GM04503 (cell line): Measurements from ENCODE around the gene PGAP1.
A peak's percentile ranks its signal among the peaks of the same experiment; 100 is the strongest.

ENCODE experiments used
- DNase-seq: peaks from one replicate; pipeline ENCODE4 v3.0.0-alpha.2; 2012; ENCODE audit warnings: low read depth

Gene PGAP1

GRCh38 chr2:196926562-196927375 lies at the start of gene PGAP1:
Gene PGAP1, minus strand, starts transcription at chr2:196926707. Its CDS starts 91 bp downstream, at chr2:196926616.
- peak; percentile 44 for DNase-seq

- no peak for DNase-seq
Measured at GRCh38 chr2:196974970-196975369, 48.5 kb upstream of the PGAP1 start.

GRCh38 chr2:196971574-196972279 lies 45.2 kb upstream of the PGAP1 start:
- DNase-seq: no peak

- DNase-seq: no peak
Measured at GRCh38 chr2:196970099-196970498, 43.6 kb upstream of the PGAP1 start.

- DNase-seq: no peak
Measured at GRCh38 chr2:196968516-196968915, 42.0 kb upstream of the PGAP1 start.

GRCh38 chr2:196967775-196968174 lies 41.3 kb upstream of the PGAP1 start:
- DNase-seq: no peak

GRCh38 chr2:196967116-196967515 lies 40.6 kb upstream of the PGAP1 start:
- DNase-seq: no peak

GRCh38 chr2:196966061-196966460 lies 39.6 kb upstream of the PGAP1 start:
- no peak for DNase-seq

- DNase-seq: no peak
Measured at GRCh38 chr2:196965651-196966050, 39.1 kb upstream of the PGAP1 start.

GRCh38 chr2:196963961-196964360 lies 37.5 kb upstream of the PGAP1 start:
- no peak for DNase-seq

GRCh38 chr2:196963043-196963442 lies 36.5 kb upstream of the PGAP1 start:
- DNase-seq: no peak

- DNase-seq: no peak
Measured at GRCh38 chr2:196962325-196962724, 35.8 kb upstream of the PGAP1 start.

- no peak for DNase-seq
Measured at GRCh38 chr2:196961889-196962288, 35.4 kb upstream of the PGAP1 start.

GRCh38 chr2:196959734-196960338 lies 33.3 kb upstream of the PGAP1 start:
- DNase-seq: no peak

- no peak for DNase-seq
Measured at GRCh38 chr2:196959281-196959680, 32.8 kb upstream of the PGAP1 start.

GRCh38 chr2:196957881-196958525 lies 31.5 kb upstream of the PGAP1 start:
- DNase-seq: no peak

- no peak for DNase-seq
Measured at GRCh38 chr2:196957442-196957841, 30.9 kb upstream of the PGAP1 start.

GRCh38 chr2:196956069-196956468 lies 29.6 kb upstream of the PGAP1 start:
- no peak for DNase-seq

- no peak for DNase-seq
Measured at GRCh38 chr2:196955036-196955435, 28.5 kb upstream of the PGAP1 start.

GRCh38 chr2:196954001-196954400 lies 27.5 kb upstream of the PGAP1 start:
- no peak for DNase-seq

- DNase-seq: no peak
Measured at GRCh38 chr2:196952936-196953335, 26.4 kb upstream of the PGAP1 start.

GRCh38 chr2:196951973-196952372 lies 25.5 kb upstream of the PGAP1 start:
- DNase-seq: no peak

GRCh38 chr2:196949116-196949515 lies 22.6 kb upstream of the PGAP1 start:
- no peak for DNase-seq
